Endothelial cell of umbilical vein (primary cell): ENCODE data around the gene WIZ. TPM values are rescaled to one million over a fixed set of nuclear protein-coding genes. Genes with fewer than 3 reads are reported as not detected.

Experiments used
- BruUV-seq: library from RNA; stranded (reverse); fragments of 400-500 nt; replicated peaks from 2 replicates; lab custom pipeline; 2021; lab: Mats Ljungman, UMichigan
- CTCF ChIA-PET: fragments of 300-600, 350-600 bp; sonication (Branson Sonifier 250); formaldehyde crosslinking; loops from one replicate; lab custom pipeline; 2021; ENCODE audit warnings: antibody characterized with exemption, inconsistent platforms; lab: Charles Lee
- POLR2A ChIA-PET: fragments of 300-600, 350-600 bp; sonication (Branson Sonifier 250); formaldehyde crosslinking; loops from one replicate; lab custom pipeline; 2021; ENCODE audit warnings: antibody characterized with exemption, inconsistent platforms; lab: Charles Lee
- DNase-seq: peaks from one replicate; pipeline ENCODE4 v3.0.0-alpha.2; 2011; ENCODE audit warnings: low read depth, low spot score
- FAIRE-seq: peaks from 2 replicates; lab custom pipeline; 2011; peaks lifted over from hg19 to GRCh38; lab: Jason Lieb, UNC
- H2AFZ ChIP-seq: 2 replicates; pipeline ENCODE4 v1.6.0; 2012; ENCODE audit warnings: low read depth, low read length, control low read depth, inconsistent platforms
- H3K27ac ChIP-seq: 2 replicates; pipeline ENCODE4 v1.5.1; 2011; ENCODE audit warnings: low read depth, mild to moderate bottlenecking, control low read depth, low read length, moderate library complexity; ENCODE audit not compliant: insufficient read depth
- H3K27me3 ChIP-seq, 2 experiments: 2 replicates each; pipeline versions ENCODE4 v1.6.0 to v1.6.1; 2011; ENCODE audit warnings: low read length in 2 of 2, mixed read lengths in 1 of 2; ENCODE audit not compliant: control insufficient read depth in 2 of 2, insufficient read depth in 2 of 2
- H3K36me3 ChIP-seq, 2 experiments: 2 replicates in 1 of 2; 3 replicates in 1 of 2; pipeline ENCODE4 v1.5.1; 2011; ENCODE audit warnings: low read length in 2 of 2, mild to moderate bottlenecking in 1 of 2, moderate library complexity in 1 of 2; ENCODE audit not compliant: control insufficient read depth in 2 of 2, insufficient read depth in 2 of 2; ENCODE audit errors: extremely low read depth in 1 of 2
- H3K4me1 ChIP-seq: 3 replicates; pipeline ENCODE4 v1.5.1; 2011; ENCODE audit warnings: mild to moderate bottlenecking, low read length; ENCODE audit not compliant: control insufficient read depth, insufficient read depth; ENCODE audit errors: extremely low read depth
- H3K4me2 ChIP-seq: 2 replicates; pipeline ENCODE4 v1.6.1; 2011; ENCODE audit warnings: low read length, control low read depth, mixed read lengths; ENCODE audit not compliant: insufficient read depth
- H3K4me3 ChIP-seq, 3 experiments: fragments of 200-600 bp in 1 of 3; sonication (generic), shearing (Covaris generic) in 1 of 3; replicated peaks in 1 of 3; 2 replicates each; pipeline ENCODE4 v1.5.1; 2011 to 2016; ENCODE audit warnings: control low read depth in 3 of 3, low read length in 3 of 3, mild to moderate bottlenecking in 2 of 3, inconsistent platforms in 1 of 3, low read depth in 1 of 3, moderate library complexity in 1 of 3; ENCODE audit not compliant: insufficient read depth in 1 of 3
- H3K79me2 ChIP-seq: 2 replicates; pipeline ENCODE4 v1.6.0; 2012; ENCODE audit warnings: low read length, inconsistent platforms; ENCODE audit not compliant: control insufficient read depth, insufficient read depth
- H3K9ac ChIP-seq: replicated peaks from 2 replicates; pipeline ENCODE3; 2011; ENCODE audit warnings: low read length, control low read depth; ENCODE audit not compliant: insufficient read depth; ENCODE audit errors: extremely low read depth
- H3K9me1 ChIP-seq: replicated peaks from 3 replicates; pipeline ENCODE4 v1.6.0; 2011; ENCODE audit warnings: mild to moderate bottlenecking, low read length; ENCODE audit not compliant: control insufficient read depth, insufficient read depth; ENCODE audit errors: extremely low read depth
- H3K9me3 ChIP-seq: replicated peaks from 2 replicates; pipeline ENCODE4 v1.5.1; 2012; ENCODE audit warnings: low read length, inconsistent platforms; ENCODE audit not compliant: control insufficient read depth, insufficient read depth
- H4K20me1 ChIP-seq: replicated peaks from 2 replicates; pipeline ENCODE3; 2011; ENCODE audit warnings: mild to moderate bottlenecking, low read length; ENCODE audit not compliant: control insufficient read depth, insufficient read depth; ENCODE audit errors: extremely low read depth
- EZH2 ChIP-seq: IDR thresholded peaks from 2 replicates; pipeline ENCODE4 v1.6.1; 2012; ENCODE audit warnings: borderline replicate concordance, low read depth, mild to moderate bottlenecking, moderate library complexity, low read length, inconsistent platforms; ENCODE audit not compliant: severe bottlenecking
- FOS ChIP-seq: IDR thresholded peaks from 2 replicates; pipeline ENCODE4 v1.6.1; 2011; ENCODE audit warnings: mild to moderate bottlenecking, low read length, moderate library complexity, borderline replicate concordance; ENCODE audit not compliant: insufficient read depth
- GATA2 ChIP-seq: IDR thresholded peaks from 2 replicates; pipeline ENCODE4 v1.7.0; 2011; ENCODE audit warnings: low read depth, mild to moderate bottlenecking, moderate library complexity, mixed read lengths, low read length; ENCODE audit not compliant: insufficient read length, insufficient read depth
- JUN ChIP-seq: IDR thresholded peaks from 2 replicates; pipeline ENCODE4 v1.6.1; 2011; ENCODE audit warnings: borderline replicate concordance, low read depth; ENCODE audit not compliant: insufficient read length, insufficient read depth
- MYC ChIP-seq: IDR thresholded peaks from one replicate; pipeline ENCODE4 v1.6.1; 2011; ENCODE audit warnings: mild to moderate bottlenecking, low read depth, low read length
- POLR2A ChIP-seq: IDR thresholded peaks from 2 replicates; pipeline ENCODE4 v1.6.1; 2012; ENCODE audit warnings: low read depth, mild to moderate bottlenecking, control low read depth, low read length
- POLR2AphosphoS5 ChIP-seq: IDR thresholded peaks from 2 replicates; pipeline ENCODE4 v1.6.1; 2012; ENCODE audit warnings: low read depth, mild to moderate bottlenecking, control low read depth, low read length, moderate library complexity; ENCODE audit not compliant: insufficient read depth
- dilution Hi-C: fragments of 300-500 bp; cut with MboI; formaldehyde crosslinking; loops from one replicate; pipeline ENCODE4 v1.15.0; 2019; ENCODE audit warnings: low sequenced_read_pairs; ENCODE audit not compliant: extremely low pct_ligation_motif_present
- intact Hi-C: fragments of 100-400 bp; cut with micrococcal nuclease; formaldehyde crosslinking; loops from one replicate; pipeline ENCODE4 v1.10.0; 2022
- polyA plus RNA-seq, 4 experiments: library from polyadenylated mRNA; depleted of rRNA in 3 of 4; stranded (reverse) in 3 of 4; unstranded in 1 of 4; fragments of >200 nt; gene quantifications; 2 replicates each; pipeline versions ENCODE4 v1.2.1 to v1.2.3, GENCODE V29; 2011 to 2012; ENCODE audit warnings: missing spikeins in 1 of 4
- total RNA-seq: library from RNA; stranded (reverse); gene quantifications from 2 replicates; pipeline ENCODE4 v1.2.3, GENCODE V29; 2021
- TF ChIP-seq, protein P1 (sequence below), 2 donors: IDR thresholded peaks; 1 replicate in 1 of 2; 2 replicates in 1 of 2; pipeline ENCODE4 v1.5.1; 2011; ENCODE audit warnings: low read length in 2 of 2, mild to moderate bottlenecking in 2 of 2, moderate library complexity in 2 of 2, control low read depth in 1 of 2, inconsistent platforms in 1 of 2, low read depth in 1 of 2; ENCODE audit not compliant: insufficient read depth in 1 of 2; ENCODE audit errors: extremely low read depth in 1 of 2

WIZ gene
- total and polyA plus RNA-seq, 2 donors (not counting 3 experiments of a cell fraction or from before 2014, with no cell fraction given) = 21.0 to 47.2 TPM

- H3K9ac ChIP-seq = no peak overlapping the region
- dilution Hi-C loops = no loop called here
- POLR2A ChIA-PET = no interaction called here
Observed at GRCh38 chr19:15445227-15445605, 4.5 kb downstream of the WIZ start.

More at GRCh38 chr19:15445227-15445605, 4.5 kb downstream of the WIZ start:
- DNase-seq (no peak), FAIRE-seq (no peak)
- no peak for TF ChIP-seq JUN
- TF ChIP-seq, protein P1, sequence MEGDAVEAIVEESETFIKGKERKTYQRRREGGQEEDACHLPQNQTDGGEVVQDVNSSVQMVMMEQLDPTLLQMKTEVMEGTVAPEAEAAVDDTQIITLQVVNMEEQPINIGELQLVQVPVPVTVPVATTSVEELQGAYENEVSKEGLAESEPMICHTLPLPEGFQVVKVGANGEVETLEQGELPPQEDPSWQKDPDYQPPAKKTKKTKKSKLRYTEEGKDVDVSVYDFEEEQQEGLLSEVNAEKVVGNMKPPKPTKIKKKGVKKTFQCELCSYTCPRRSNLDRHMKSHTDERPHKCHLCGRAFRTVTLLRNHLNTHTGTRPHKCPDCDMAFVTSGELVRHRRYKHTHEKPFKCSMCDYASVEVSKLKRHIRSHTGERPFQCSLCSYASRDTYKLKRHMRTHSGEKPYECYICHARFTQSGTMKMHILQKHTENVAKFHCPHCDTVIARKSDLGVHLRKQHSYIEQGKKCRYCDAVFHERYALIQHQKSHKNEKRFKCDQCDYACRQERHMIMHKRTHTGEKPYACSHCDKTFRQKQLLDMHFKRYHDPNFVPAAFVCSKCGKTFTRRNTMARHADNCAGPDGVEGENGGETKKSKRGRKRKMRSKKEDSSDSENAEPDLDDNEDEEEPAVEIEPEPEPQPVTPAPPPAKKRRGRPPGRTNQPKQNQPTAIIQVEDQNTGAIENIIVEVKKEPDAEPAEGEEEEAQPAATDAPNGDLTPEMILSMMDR (IDR thresholded peaks at IDR 0.05; ENCODE audit: extremely low read depth in 1 of 2, insufficient read depth in 1 of 2, low read depth in 1 of 2, low read length in 2 of 2) = no peak
- no peak for TF ChIP-seq GATA2
- TF ChIP-seq MYC = no peak
- no peak for TF ChIP-seq POLR2A
- TF ChIP-seq EZH2 = no peak
- no peak for TF ChIP-seq FOS
- TF ChIP-seq POLR2AphosphoS5 = no peak
- Histone ChIP-seq H3K27ac (no peak overlapping the region), H3K79me2 (no peaks in the 10 kb centered on the region), H3K9me1 (no peaks in the 10 kb centered on the region), H4K20me1 (no peaks in the 10 kb centered on the region), H3K36me3 (no peaks in the 10 kb centered on the region), H3K9me3 (no peaks in the 10 kb centered on the region), H3K4me1 (peaks cover 8% of the 10 kb centered on the region), H3K4me2 (no peak overlapping the region), H3K27me3 (no peaks in the 10 kb centered on the region), H3K4me3 (no peak overlapping the region), H2AFZ (no peak overlapping the region)
- intact Hi-C loops = no loop called here
- BruUV-seq = no TSS peak
- CTCF ChIA-PET = no interaction called here
